IPS-NIHi7 (cell line): ENCODE results near the gene CACNB2.
"Not testable (repeated sequence)": the region's sequence is repeated elsewhere in the genome, so short reads cannot be mapped to it uniquely, and the experiment has no call there.

Experiments
- DNase-seq: peaks from one replicate; pipeline ENCODE4 v3.0.0; 2012; ENCODE audit warnings: mixed read lengths; ENCODE audit errors: extremely low spot score

Gene CACNB2

GRCh38 chr10:18567343-18567856, 427.2 kb downstream of the CACNB2 start:
- DNase-seq, result no peak

DNA sequence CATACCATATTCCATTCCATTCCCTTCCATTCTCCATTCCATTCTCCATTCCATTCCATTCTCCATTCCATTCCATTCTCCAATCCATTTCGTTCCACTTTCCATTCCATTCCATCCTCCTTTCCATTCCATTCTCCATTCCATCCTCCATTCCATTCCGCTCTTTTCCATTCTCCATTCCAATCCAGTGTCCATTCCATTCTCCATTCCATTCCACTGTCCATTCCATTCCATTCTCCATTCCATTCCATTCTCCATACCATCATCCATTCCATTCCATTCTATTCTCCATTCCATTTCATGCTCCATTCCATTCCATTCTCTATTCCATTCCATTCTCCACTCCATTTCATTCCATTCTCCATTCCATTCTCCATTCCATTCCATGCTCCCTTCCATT, 430.2 kb downstream of the CACNB2 start:
- DNase-seq, result not testable (repeated sequence)

DNA sequence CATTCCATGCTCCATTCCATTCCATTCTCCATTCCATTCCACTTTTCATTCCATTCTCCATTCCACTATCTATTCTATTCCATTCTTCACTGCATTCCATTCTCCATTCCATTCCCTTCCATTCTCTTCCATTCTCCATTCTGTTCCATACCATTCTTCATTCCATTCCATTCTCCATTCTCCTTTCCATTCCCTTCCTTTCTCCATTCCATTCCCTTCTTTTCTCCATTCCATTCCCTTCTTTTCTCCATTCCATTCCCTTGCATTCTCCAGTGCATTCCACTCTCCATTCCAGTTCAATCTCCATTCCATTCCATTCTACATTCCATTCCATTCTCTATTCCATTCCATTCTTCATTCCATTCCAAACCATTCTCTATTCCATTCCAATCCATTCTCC, 430.9 kb downstream of the CACNB2 start:
- DNase-seq, result no peak

- DNase-seq, result no peak
These were observed 431.6 kb downstream of the CACNB2 start for GRCh38 chr10:18571780-18572179.

DNA sequence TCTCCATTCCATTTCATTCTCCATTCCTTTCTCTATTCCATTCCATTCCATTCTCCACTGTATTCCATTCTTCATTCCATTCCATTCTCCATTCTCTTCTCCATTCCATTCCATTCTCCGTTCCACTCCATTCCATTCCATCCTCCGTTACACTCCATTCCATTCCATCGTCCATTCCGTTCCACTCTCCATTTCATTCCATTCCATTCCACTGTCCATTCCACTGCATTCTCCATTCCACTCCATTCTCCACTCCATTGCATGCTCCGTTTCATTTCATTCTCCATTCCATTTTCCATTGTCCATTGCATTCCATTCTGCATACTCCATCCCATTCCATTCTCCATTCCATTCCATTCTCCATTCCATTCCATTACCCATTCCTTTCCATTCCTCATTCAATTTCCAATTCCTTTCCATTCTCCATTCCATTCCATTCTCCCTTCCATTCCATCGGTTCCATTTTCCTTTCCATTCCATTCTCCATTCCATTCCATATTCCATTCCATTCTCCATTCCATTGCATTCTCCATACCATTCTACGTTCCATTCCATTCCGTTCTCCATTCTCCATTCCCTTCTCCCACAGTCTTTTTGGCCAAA, 432.8 kb downstream of the CACNB2 start:
- no peak for DNase-seq

GRCh38 chr10:18576586-18576985, 436.4 kb downstream of the CACNB2 start:
- no peak for DNase-seq

DNA sequence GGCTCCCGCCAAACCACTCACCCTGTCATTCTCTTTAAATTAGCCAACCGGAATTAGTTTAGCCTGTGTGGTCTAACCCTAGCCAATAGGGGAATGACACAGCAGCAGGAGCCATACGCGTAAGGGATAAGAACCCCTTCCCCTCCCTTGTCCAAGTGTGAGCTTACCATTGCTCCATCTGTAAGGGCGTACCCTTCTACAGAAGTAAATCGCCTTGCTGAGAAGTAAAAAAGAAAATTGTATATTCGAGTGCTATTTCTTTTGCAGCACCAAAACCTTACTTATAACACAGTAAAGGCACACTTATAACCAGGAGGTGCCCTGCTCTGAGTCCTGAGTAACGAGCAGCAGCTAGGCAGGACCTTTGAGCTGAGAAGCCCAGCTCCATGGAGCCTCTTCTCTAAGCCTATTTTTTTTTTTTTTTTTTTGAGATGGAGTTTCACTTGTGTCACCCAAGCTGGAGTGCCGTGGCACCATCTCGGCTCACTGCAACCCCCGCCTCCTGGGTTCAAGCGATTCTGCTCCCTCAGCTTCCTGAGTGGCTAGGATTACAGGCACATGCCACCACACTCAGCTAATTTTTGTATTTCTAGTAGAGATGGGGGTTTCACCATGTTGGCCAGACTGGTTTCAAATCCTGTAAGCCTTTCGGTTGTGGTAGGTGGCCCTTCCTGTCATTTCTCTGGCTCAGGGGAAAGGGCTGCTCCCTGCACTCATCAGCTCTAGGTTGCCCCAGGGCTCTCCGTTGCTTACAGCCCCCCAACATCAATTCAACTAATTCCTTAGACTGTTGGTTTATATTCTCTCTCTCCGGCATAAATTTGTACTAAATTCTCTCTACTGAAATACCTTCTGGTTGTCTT, 437.8 kb downstream of the CACNB2 start:
- DNase-seq, result no peak

- no peak for DNase-seq
These were observed 442.6 kb downstream of the CACNB2 start for GRCh38 chr10:18582803-18583202.

- no peak for DNase-seq
These were observed 443.5 kb downstream of the CACNB2 start for GRCh38 chr10:18583575-18584270.

- not testable (repeated sequence) for DNase-seq
These were observed 446.4 kb downstream of the CACNB2 start for GRCh38 chr10:18586637-18587036.

- DNase-seq, result not testable (repeated sequence)
These were observed 450.9 kb downstream of the CACNB2 start for GRCh38 chr10:18591141-18591540.
